ENCODE measurements around the gene POU6F1. TPM values are rescaled to one million over a fixed set of nuclear protein-coding genes. Genes with fewer than 3 reads are reported as not detected.

POU6F1 gene
- polyA plus RNA-seq, 1 experiment = 4.7 TPM

GRCh38 chr12:51197736-51198567 lies 19.9 kb downstream of the POU6F1 start:
- DNase-seq (ENCODE audit: low read depth) = no peak
- Histone ChIP-seq H3K4me3 (ENCODE audit: low read depth, low read length) (no peak overlapping the region), H3K36me3 (ENCODE audit: control insufficient read depth, insufficient read depth, low read length) (0 out of 2 replicates have a peak, but pooled peaks cover 3% of the 10 kb centered on the region), H3K27me3 (ENCODE audit: control insufficient read depth, insufficient read depth, low read length) (no peaks in the 10 kb centered on the region)
- POLR2A ChIA-PET = no interaction called here
- TF ChIP-seq CTCF (IDR thresholded peaks at IDR 0.05; ENCODE audit: insufficient read depth, low read depth, low read length) = no peak
- CTCF ChIA-PET = interaction anchor here (0.8 kb wide), 1 partner anchor 143 kb away, joined by 3 read pairs; no protein-coding TSS in a partner anchor

GRCh38 chr12:51196547-51196946 lies 21.3 kb downstream of the POU6F1 start:
- DNase-seq (ENCODE audit: low read depth) = no peak
- TF ChIP-seq CTCF (IDR thresholded peaks at IDR 0.05; ENCODE audit: insufficient read depth, low read depth, low read length) = no peak
- Histone ChIP-seq H3K36me3 (ENCODE audit: control insufficient read depth, insufficient read depth, low read length) (0 out of 2 replicates have a peak, but pooled peaks cover 3% of the 10 kb centered on the region), H3K27me3 (ENCODE audit: control insufficient read depth, insufficient read depth, low read length) (no peaks in the 10 kb centered on the region), H3K4me3 (ENCODE audit: low read depth, low read length) (no peak overlapping the region)
- CTCF ChIA-PET = no interaction called here
- POLR2A ChIA-PET = no interaction called here

- TF ChIP-seq CTCF (IDR thresholded peaks at IDR 0.05; ENCODE audit: insufficient read depth, low read depth, low read length) = no peak
- 0 out of 2 replicates have a peak, but pooled peaks cover 3% of the 10 kb centered on the region for H3K36me3 ChIP-seq (ENCODE audit: control insufficient read depth, insufficient read depth, low read length)
- ChIA-PET CTCF (no interaction called here), POLR2A (no interaction called here)
- H3K27me3 ChIP-seq (ENCODE audit: control insufficient read depth, insufficient read depth, low read length) = no peaks in the 10 kb centered on the region
- H3K4me3 ChIP-seq (ENCODE audit: low read depth, low read length) = no peak overlapping the region
- DNase-seq (ENCODE audit: low read depth) = no peak
Observed at GRCh38 chr12:51195841-51196240, 22.0 kb downstream of the POU6F1 start.

GRCh38 chr12:51192284-51192671 lies 25.6 kb downstream of the POU6F1 start:
- H3K4me3 ChIP-seq (ENCODE audit: low read depth, low read length) = no peak overlapping the region
- TF ChIP-seq CTCF (IDR thresholded peaks at IDR 0.05; ENCODE audit: insufficient read depth, low read depth, low read length) = no peak
- ChIA-PET POLR2A (no interaction called here), CTCF (interaction anchor here (0.9 kb wide), 1 partner anchor 149 kb away, joined by 3 read pairs; no protein-coding TSS in a partner anchor)
- H3K27me3 ChIP-seq (ENCODE audit: control insufficient read depth, insufficient read depth, low read length) = no peaks in the 10 kb centered on the region
- no peaks in the 10 kb centered on the region; the same call in 1 of the 2 replicates for H3K36me3 ChIP-seq (ENCODE audit: control insufficient read depth, insufficient read depth, low read length)
- no peak for DNase-seq (ENCODE audit: low read depth)

GRCh38 chr12:51191516-51192283 lies 26.2 kb downstream of the POU6F1 start:
- H3K36me3 ChIP-seq (ENCODE audit: control insufficient read depth, insufficient read depth, low read length) = no peaks in the 10 kb centered on the region; the same call in 1 of the 2 replicates
- POLR2A ChIA-PET = no interaction called here
- no peak for TF ChIP-seq CTCF (IDR thresholded peaks at IDR 0.05; ENCODE audit: insufficient read depth, low read depth, low read length)
- no peak overlapping the region for H3K4me3 ChIP-seq (ENCODE audit: low read depth, low read length)
- CTCF ChIA-PET = interaction anchor here (0.9 kb wide), 1 partner anchor 150 kb away, joined by 3 read pairs; no protein-coding TSS in a partner anchor
- no peaks in the 10 kb centered on the region for H3K27me3 ChIP-seq (ENCODE audit: control insufficient read depth, insufficient read depth, low read length)
- no peak for DNase-seq (ENCODE audit: low read depth)

All from BJ (cell line).